HepG2 (cell line): ENCODE results near the gene PRAMEF2. TPM values are rescaled to one million over a fixed set of nuclear protein-coding genes. Genes with fewer than 3 reads are reported as not detected.
"Not testable (repeated sequence)": the region's sequence is repeated elsewhere in the genome, so short reads cannot be mapped to it uniquely, and the experiment has no call there.

Source experiments
- ATAC-seq: fragments of 200-7000 bp; cut with Tn5 transposase; 3 replicates; pipeline ENCODE4 v1.9.1; 2020; ENCODE audit warnings: mild to moderate bottlenecking, moderate library complexity
- BruUV-seq: library from RNA; stranded (reverse); fragments of 400-500 nt; replicated peaks from 2 replicates; lab custom pipeline; 2021; lab: Mats Ljungman, UMichigan
- CTCF ChIA-PET: fragments of 300-600 bp; formaldehyde crosslinking; extraction: SDS; loops from one replicate; lab custom pipeline; 2021; ENCODE audit warnings: low total read pairs, inconsistent platforms, low intra/inter-chr PET ratio; lab: Yijun Ruan, JAX
- POLR2A ChIA-PET: fragments of 350-600 bp; sonication (Branson Sonifier 250); formaldehyde crosslinking; loops from one replicate; lab custom pipeline; 2020; ENCODE audit warnings: antibody characterized with exemption, inconsistent platforms; lab: Yijun Ruan, JAX
- DNase-seq: peaks from one replicate; pipeline ENCODE4 v3.0.0-alpha.2; 2015; ENCODE audit warnings: low spot score
- FAIRE-seq: peaks from 3 replicates; lab custom pipeline; 2011; peaks lifted over from hg19 to GRCh38; lab: Jason Lieb, UNC
- H2AFZ ChIP-seq: one replicate; pipeline ENCODE4 v1.6.1; 2011; ENCODE audit warnings: low read length, inconsistent platforms
- H3K27ac ChIP-seq: fragments of 300-600 bp; 3 replicates; pipeline ENCODE4 v1.8.0; 2011; ENCODE audit warnings: mixed run types, mild to moderate bottlenecking, mixed read lengths, low read length, inconsistent platforms; ENCODE audit not compliant: insufficient read depth; ENCODE audit errors: extremely low read length
- H3K27me3 ChIP-seq, 2 experiments: fragments of 200-600 bp in 1 of 2; 2 replicates in 1 of 2; 3 replicates in 1 of 2; pipeline versions ENCODE4 v1.6.0 to v1.8.0; 2011; ENCODE audit warnings: low read length in 2 of 2, mild to moderate bottlenecking in 2 of 2, moderate library complexity in 2 of 2, inconsistent platforms in 1 of 2; ENCODE audit not compliant: insufficient read depth in 2 of 2, control insufficient read depth in 1 of 2
- H3K36me3 ChIP-seq, 2 experiments: fragments of 200-600 bp in 1 of 2; replicated peaks in 1 of 2; 2 replicates in 1 of 2; 3 replicates in 1 of 2; pipeline versions ENCODE4 v1.5.1 to v1.8.0; 2011; ENCODE audit warnings: low read length in 2 of 2, inconsistent platforms in 1 of 2; ENCODE audit not compliant: insufficient read depth in 2 of 2, control insufficient read depth in 1 of 2
- H3K4me1 ChIP-seq: 2 replicates; pipeline ENCODE4 v1.5.1; 2012; ENCODE audit warnings: low read length, inconsistent platforms; ENCODE audit not compliant: insufficient read depth
- H3K4me2 ChIP-seq: 2 replicates; pipeline ENCODE4 v1.6.0; 2011; ENCODE audit warnings: low read depth, low read length, inconsistent platforms
- H3K4me3 ChIP-seq, 3 experiments: fragments of 200-600 bp in 1 of 3; sonication (generic), shearing (Covaris generic) in 1 of 3; replicated peaks in 1 of 3; 2 replicates each; pipeline ENCODE4 v1.5.1; 2011 to 2016; ENCODE audit warnings: low read length in 3 of 3, inconsistent platforms in 2 of 3, low read depth in 2 of 3, mild to moderate bottlenecking in 2 of 3, control low read depth in 1 of 3, mixed read lengths in 1 of 3; ENCODE audit not compliant: insufficient read depth in 1 of 3
- H3K79me2 ChIP-seq: one replicate; pipeline ENCODE4 v1.6.1; 2011; ENCODE audit warnings: low read length, inconsistent platforms; ENCODE audit not compliant: insufficient read depth
- H3K9ac ChIP-seq: 2 replicates; pipeline ENCODE4 v1.6.0; 2011; ENCODE audit warnings: mild to moderate bottlenecking, low read depth, low read length, inconsistent platforms; ENCODE audit not compliant: insufficient read depth
- H3K9me3 ChIP-seq: 2 replicates; pipeline ENCODE4 v1.5.1; 2012; ENCODE audit warnings: mild to moderate bottlenecking, low read length
- H4K20me1 ChIP-seq: 2 replicates; pipeline ENCODE4 v1.6.0; 2011; ENCODE audit warnings: inconsistent platforms, mild to moderate bottlenecking, low read length, moderate library complexity; ENCODE audit not compliant: insufficient read depth
- WGBS: methylation state at CpG from one replicate; pipeline ENCODE4 v1.1.6; 2017; ENCODE audit warnings: low lambda C conversion rate; 5-methylcytosine and 5-hydroxymethylcytosine counted together
- in situ Hi-C: cut with HindIII; loops from 2 replicates; pipeline ENCODE4 v1.10.0; 2017; ENCODE audit warnings: low pct_unique_long_range_greater_than_20kb; ENCODE audit not compliant: extremely low pct_ligation_motif_present
- intact Hi-C: fragments of 100-400 bp; cut with micrococcal nuclease; formaldehyde crosslinking; loops from one replicate; pipeline ENCODE4 v1.10.0; 2022; ENCODE audit not compliant: unreplicated experiment
- polyA plus RNA-seq, 8 experiments: library from polyadenylated mRNA; depleted of rRNA in 3 of 8; stranded (reverse) in 7 of 8; unstranded in 1 of 8; fragments of >200 nt; fragmentation: Illumina TruSeq in 4 of 8; extraction: Trizol in 4 of 8; gene quantifications; 2 replicates each; pipeline versions ENCODE4 v1.2.1 to v1.2.3, GENCODE V29; 2011 to 2016; ENCODE audit warnings: low read depth in 4 of 8, missing spikeins in 1 of 8, mixed read lengths in 1 of 8; ENCODE audit not compliant: insufficient read depth in 1 of 8
- total RNA-seq, 5 experiments: library from RNA; depleted of rRNA; stranded (reverse); fragments of >200 nt; fragmentation: Illumina TruSeq; extraction: Trizol; gene quantifications; 2 replicates each; pipeline ENCODE4 v1.2.3, GENCODE V29; 2016; ENCODE audit warnings: low read depth in 1 of 5

PRAMEF2 gene
- total and polyA plus RNA-seq, 2 of the 13 experiments (the other 11 are each of a cell fraction or from before 2014, with no cell fraction given): not detected

GRCh38 chr1:12831310-12831709 is 25.6 kb upstream of the PRAMEF2 start, which contains the start of gene PRAMEF11:
PRAMEF11 (minus strand) TSS chr1:12831410; CDS start chr1:12828789, 2,621 bp downstream.
- H3K36me3 ChIP-seq, in situ Hi-C loops, POLR2A ChIA-PET, H3K79me2 ChIP-seq, H4K20me1 ChIP-seq, H3K9me3 ChIP-seq, DNase-seq, ATAC-seq, FAIRE-seq, H2AFZ ChIP-seq, H3K4me2 ChIP-seq, BruUV-seq, H3K9ac ChIP-seq, H3K4me3 ChIP-seq, H3K4me1 ChIP-seq, CTCF ChIA-PET, H3K27me3 ChIP-seq, H3K27ac ChIP-seq, intact Hi-C loops: not testable (repeated sequence)
- WGBS: 0% methylated on average over 3 of the region's 3 CpGs

DNA sequence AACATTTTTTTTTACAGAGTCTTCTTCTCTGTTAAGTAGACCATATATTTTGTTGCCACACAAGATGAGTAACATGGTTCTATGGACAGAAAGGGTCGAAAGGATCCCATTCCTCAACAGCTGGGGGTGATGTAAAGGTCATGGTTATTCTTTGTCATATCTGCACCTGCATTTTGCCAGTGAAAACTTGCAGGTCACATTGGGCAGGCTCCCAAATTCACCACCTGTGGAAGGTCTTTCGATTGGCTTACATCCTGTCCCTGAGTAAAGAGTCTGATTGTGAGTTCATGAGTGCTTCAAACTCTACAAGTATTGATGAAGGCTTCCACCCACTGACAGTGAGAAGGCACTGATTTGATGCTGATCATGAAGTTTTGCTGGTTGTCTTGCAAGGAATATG is 23.6 kb upstream of the PRAMEF2 start:
- WGBS: 0% methylated on average over 2 of the region's 2 CpGs
- BruUV-seq, H3K4me3 ChIP-seq, H3K36me3 ChIP-seq, H3K27me3 ChIP-seq, H3K9me3 ChIP-seq, H3K79me2 ChIP-seq, H3K4me1 ChIP-seq, H3K27ac ChIP-seq, H2AFZ ChIP-seq, POLR2A ChIA-PET, H4K20me1 ChIP-seq, DNase-seq, FAIRE-seq, H3K9ac ChIP-seq, in situ Hi-C loops, ATAC-seq, CTCF ChIA-PET, intact Hi-C loops, H3K4me2 ChIP-seq: not testable (repeated sequence)

DNA sequence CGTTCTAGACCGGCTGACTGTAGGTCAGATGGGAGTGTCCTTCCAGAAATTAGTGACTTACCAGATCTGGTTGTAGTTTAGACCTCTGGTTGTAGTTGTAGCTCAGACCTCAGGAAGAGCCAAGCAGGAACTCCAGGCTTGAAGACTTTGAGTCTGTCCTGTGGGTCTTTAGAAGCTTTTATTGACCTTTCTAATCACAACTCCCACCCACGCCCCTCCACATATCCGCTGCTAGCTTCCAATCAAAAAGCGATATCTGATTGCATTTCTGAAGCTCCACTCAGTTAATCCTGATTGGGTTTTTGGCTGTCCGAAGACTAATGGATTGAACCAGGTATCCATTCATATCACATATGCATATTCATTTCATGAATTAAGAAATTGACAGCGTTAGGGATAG is 8.3 kb upstream of the PRAMEF2 start, which contains the start of gene HNRNPCL1:
HNRNPCL1 (minus strand) TSS at position 101 of the 400 bp plus-strand sequence. CDS start 431 bp downstream, outside the sequence.
- H3K27me3 ChIP-seq, H3K27ac ChIP-seq, in situ Hi-C loops, POLR2A ChIA-PET, H3K79me2 ChIP-seq, H3K4me3 ChIP-seq, H3K4me2 ChIP-seq, H2AFZ ChIP-seq, H3K4me1 ChIP-seq, CTCF ChIA-PET, DNase-seq, H4K20me1 ChIP-seq, FAIRE-seq, H3K36me3 ChIP-seq, H3K9me3 ChIP-seq, ATAC-seq, H3K9ac ChIP-seq, BruUV-seq, intact Hi-C loops: not testable (repeated sequence)
- WGBS: 19% methylated on average over 6 of the region's 7 CpGs
